ENCODE data around the gene LPCAT1. TPM values are rescaled to one million over a fixed set of nuclear protein-coding genes. Genes with fewer than 3 reads are reported as not detected.

Gene LPCAT1
- total RNA-seq, 1 donor from 2014 or later, result 269 TPM

GRCh38 chr5:1549475-1550030 is 25.8 kb upstream of the LPCAT1 start:
- Mint-ChIP-seq H3K4me1 (peaks cover 4% of the 10 kb centered on the region), H3K27ac (no peak overlapping the region), H3K36me3 (ENCODE audit: low read depth) (no peaks in the 10 kb centered on the region), H3K27me3 (peaks cover 8% of the 10 kb centered on the region), H3K4me3 (no peak overlapping the region), H3K9me3 (no peaks in the 10 kb centered on the region)
- TF ChIP-seq CTCF (IDR thresholded peaks at IDR 0.05), result no peak
- intact Hi-C loops (cut with micrococcal nuclease), result no loop called here
- DNase-seq (no peak), ATAC-seq (ENCODE audit: low read depth) (no peak)
- CTCF ChIA-PET, result no interaction called here
- POLR2A ChIA-PET, result no interaction called here

GRCh38 chr5:1548702-1549474 is 25.1 kb upstream of the LPCAT1 start:
- H3K36me3 Mint-ChIP-seq (ENCODE audit: low read depth), result no peaks in the 10 kb centered on the region
- ChIA-PET POLR2A (interaction anchor here (0.6 kb wide), 1 partner anchor 14 kb away, joined by 3 read pairs; no protein-coding TSS in a partner anchor), CTCF (no interaction called here)
- peaks cover 4% of the 10 kb centered on the region for H3K4me1 Mint-ChIP-seq
- H3K27ac Mint-ChIP-seq, result no peak overlapping the region
- H3K4me3 Mint-ChIP-seq, result no peak overlapping the region
- ATAC-seq (ENCODE audit: low read depth) (no peak), DNase-seq (no peak)
- no peaks in the 10 kb centered on the region for H3K9me3 Mint-ChIP-seq
- intact Hi-C loops (cut with micrococcal nuclease), result no loop called here
- no peak for TF ChIP-seq CTCF (IDR thresholded peaks at IDR 0.05)
- H3K27me3 Mint-ChIP-seq, result peaks cover 3% of the 10 kb centered on the region

GRCh38 chr5:1547655-1548054 is 23.9 kb upstream of the LPCAT1 start:
- DNase-seq, result no peak
- ATAC-seq (ENCODE audit: low read depth), result no peak
- Mint-ChIP-seq H3K4me1 (peaks cover 6% of the 10 kb centered on the region), H3K27ac (no peak overlapping the region), H3K9me3 (no peaks in the 10 kb centered on the region), H3K36me3 (ENCODE audit: low read depth) (no peaks in the 10 kb centered on the region), H3K27me3 (peaks cover 3% of the 10 kb centered on the region), H3K4me3 (no peak overlapping the region)
- POLR2A ChIA-PET, result no interaction called here
- intact Hi-C loops (cut with micrococcal nuclease), result no loop called here
- CTCF ChIA-PET, result no interaction called here
- TF ChIP-seq CTCF (IDR thresholded peaks at IDR 0.05), result no peak

- Mint-ChIP-seq H3K4me3 (no peak overlapping the region), H3K9me3 (no peaks in the 10 kb centered on the region), H3K36me3 (ENCODE audit: low read depth) (no peaks in the 10 kb centered on the region), H3K27me3 (peaks cover 3% of the 10 kb centered on the region), H3K4me1 (peaks cover 6% of the 10 kb centered on the region), H3K27ac (no peak overlapping the region)
- CTCF ChIA-PET, result no interaction called here
- TF ChIP-seq CTCF (IDR thresholded peaks at IDR 0.05), result no peak
- intact Hi-C loops (cut with micrococcal nuclease), result no loop called here
- DNase-seq, result no peak
- POLR2A ChIA-PET, result no interaction called here
- no peak for ATAC-seq (ENCODE audit: low read depth)
These were observed 23.5 kb upstream of the LPCAT1 start for GRCh38 chr5:1547236-1547635.

GRCh38 chr5:1546556-1546955 is 22.8 kb upstream of the LPCAT1 start:
- Mint-ChIP-seq H3K36me3 (ENCODE audit: low read depth) (no peaks in the 10 kb centered on the region), H3K27ac (no peak overlapping the region), H3K9me3 (no peaks in the 10 kb centered on the region), H3K27me3 (peaks cover 3% of the 10 kb centered on the region), H3K4me1 (peaks cover 11% of the 10 kb centered on the region), H3K4me3 (no peak overlapping the region)
- TF ChIP-seq CTCF (IDR thresholded peaks at IDR 0.05), result no peak
- intact Hi-C loops (cut with micrococcal nuclease), result no loop called here
- ChIA-PET CTCF (no interaction called here), POLR2A (no interaction called here)
- ATAC-seq (ENCODE audit: low read depth), result no peak
- peak; percentile 13 for DNase-seq
